ENCODE measurements around the gene CISD2.
"Not testable (repeated sequence)": the region's sequence is repeated elsewhere in the genome, so short reads cannot be mapped to it uniquely, and the experiment has no call there.

The CISD2 gene

GRCh38 chr4:102850370-102850769, 18.4 kb upstream of the CISD2 start:
- no peak for DNase-seq

GRCh38 chr4:102858828-102859464, 9.8 kb upstream of the CISD2 start:
- DNase-seq, result no peak

GRCh38 chr4:102860611-102861324, 8.0 kb upstream of the CISD2 start:
- no peak for DNase-seq

GRCh38 chr4:102862016-102862415, 6.8 kb upstream of the CISD2 start:
- peak; percentile 53 to 62 for DNase-seq

GRCh38 chr4:102862747-102863146, 6.0 kb upstream of the CISD2 start:
- DNase-seq, result peak in 1 of 2 donors; percentile 39

- not testable (repeated sequence) for DNase-seq
These were observed 3.5 kb upstream of the CISD2 start for GRCh38 chr4:102865327-102865726.

- DNase-seq, result no peak
These were observed 1.3 kb upstream of the CISD2 start for GRCh38 chr4:102867278-102868152.

- no peak for DNase-seq
These were observed 525 bp upstream of the CISD2 start for GRCh38 chr4:102868153-102868780.

GRCh38 chr4:102869569-102870197, 891 bp downstream of the CISD2 start:
- DNase-seq, result peak; percentile 30 to 31

- no peak for DNase-seq
These were observed 3.0 kb downstream of the CISD2 start for GRCh38 chr4:102871772-102872171.

GRCh38 chr4:102877477-102878106, 8.8 kb downstream of the CISD2 start:
- DNase-seq, result not testable (repeated sequence)

GRCh38 chr4:102878349-102878748, 9.6 kb downstream of the CISD2 start:
- DNase-seq, result peak; percentile 90 to 96

- no peak for DNase-seq
These were observed 10.1 kb downstream of the CISD2 start for GRCh38 chr4:102878901-102879300.

- no peak for DNase-seq
These were observed 12.6 kb downstream of the CISD2 start for GRCh38 chr4:102881343-102881742.

GRCh38 chr4:102883278-102883677, 14.5 kb downstream of the CISD2 start:
- DNase-seq, result no peak

- not testable (repeated sequence) for DNase-seq
These were observed 19.8 kb downstream of the CISD2 start for GRCh38 chr4:102888570-102888969.

- not testable (repeated sequence) for DNase-seq
These were observed 21.1 kb downstream of the CISD2 start for GRCh38 chr4:102889866-102890265.

GRCh38 chr4:102896547-102896946, 27.8 kb downstream of the CISD2 start:
- DNase-seq, result not testable (repeated sequence)

- DNase-seq, result not testable (repeated sequence)
These were observed 28.8 kb downstream of the CISD2 start for GRCh38 chr4:102897610-102898009.

GRCh38 chr4:102901804-102902203, 33.0 kb downstream of the CISD2 start:
- no peak for DNase-seq

- DNase-seq, result no peak
These were observed 50.1 kb downstream of the CISD2 start for GRCh38 chr4:102918859-102919258.

GRCh38 chr4:102919697-102920096, 50.9 kb downstream of the CISD2 start:
- not testable (repeated sequence) for DNase-seq
